ENCODE measurements around the gene NR4A1.

Gene NR4A1

GRCh38 chr12:52050758-52051541 lies at the start of gene NR4A1:
Gene NR4A1 (plus strand): TSS chr12:52051442. CDS start chr12:52054329, 2,887 bp downstream.
- no peaks in the 10 kb centered on the region for H3K36me3 ChIP-seq
- H3K9me3 ChIP-seq, result no peaks in the 10 kb centered on the region
- peak; percentile 11 for TF ChIP-seq CTCF (IDR thresholded peaks at IDR 0.05)
- H3K4me1 ChIP-seq (ENCODE audit: control insufficient read depth in 1 of 2, insufficient read depth in 1 of 2, low read depth in 1 of 2, low read length in 1 of 2), result peaks cover 12 to 23% of the 10 kb centered on the region in 2 experiments
- no peak within 1 kb of the TSS for H3K27ac ChIP-seq
- peak within 1 kb of the TSS; percentile 44 to 60 for H3K4me3 ChIP-seq (ENCODE audit: low read depth in 1 of 2, low read length in 1 of 2)
- H3K27me3 ChIP-seq, result peaks cover 62% of the 10 kb centered on the region

- Histone ChIP-seq H3K4me1 (ENCODE audit: control insufficient read depth in 1 of 2, insufficient read depth in 1 of 2, low read depth in 1 of 2, low read length in 1 of 2) (peaks cover 24 to 30% of the 10 kb centered on the region in 2 experiments), H3K9me3 (no peaks in the 10 kb centered on the region), H3K36me3 (peaks cover 11% of the 10 kb centered on the region), H3K4me3 (ENCODE audit: low read depth in 1 of 2, low read length in 1 of 2) (no peak overlapping the region), H3K27me3 (peaks cover 48% of the 10 kb centered on the region), H3K27ac (no peak overlapping the region)
- no peak for TF ChIP-seq CTCF (IDR thresholded peaks at IDR 0.05)
Measured at GRCh38 chr12:52003016-52003550, 48.2 kb upstream of the NR4A1 start.

- TF ChIP-seq CTCF (IDR thresholded peaks at IDR 0.05), result no peak
Measured at GRCh38 chr12:52003591-52003990, 47.7 kb upstream of the NR4A1 start.

GRCh38 chr12:52004042-52004648 lies 47.1 kb upstream of the NR4A1 start:
- TF ChIP-seq CTCF (IDR thresholded peaks at IDR 0.05), result no peak
- peaks cover 59% of the 10 kb centered on the region for H3K27me3 ChIP-seq
- peaks cover 24 to 30% of the 10 kb centered on the region in 2 experiments for H3K4me1 ChIP-seq (ENCODE audit: control insufficient read depth in 1 of 2, insufficient read depth in 1 of 2, low read depth in 1 of 2, low read length in 1 of 2)
- H3K4me3 ChIP-seq (ENCODE audit: low read depth in 1 of 2, low read length in 1 of 2), result no peak overlapping the region
- peaks cover 8% of the 10 kb centered on the region for H3K36me3 ChIP-seq
- H3K9me3 ChIP-seq, result no peaks in the 10 kb centered on the region
- H3K27ac ChIP-seq, result no peak overlapping the region

More at GRCh38 chr12:52003591-52003990, 47.7 kb upstream of the NR4A1 start:
- no peak overlapping the region for H3K27ac ChIP-seq
- no peak overlapping the region for H3K4me3 ChIP-seq (ENCODE audit: low read depth in 1 of 2, low read length in 1 of 2)
- H3K36me3 ChIP-seq, result peaks cover 8% of the 10 kb centered on the region
- peaks cover 24 to 30% of the 10 kb centered on the region in 2 experiments for H3K4me1 ChIP-seq (ENCODE audit: control insufficient read depth in 1 of 2, insufficient read depth in 1 of 2, low read depth in 1 of 2, low read length in 1 of 2)
- peaks cover 53% of the 10 kb centered on the region for H3K27me3 ChIP-seq
- H3K9me3 ChIP-seq, result no peaks in the 10 kb centered on the region

GRCh38 chr12:52005218-52005902 lies 45.9 kb upstream of the NR4A1 start:
- Histone ChIP-seq H3K27me3 (peaks cover 71% of the 10 kb centered on the region), H3K4me1 (ENCODE audit: control insufficient read depth in 1 of 2, insufficient read depth in 1 of 2, low read depth in 1 of 2, low read length in 1 of 2) (peaks cover 24 to 30% of the 10 kb centered on the region in 2 experiments), H3K27ac (no peak overlapping the region), H3K36me3 (no peaks in the 10 kb centered on the region), H3K9me3 (no peaks in the 10 kb centered on the region), H3K4me3 (ENCODE audit: low read depth in 1 of 2, low read length in 1 of 2) (peak overlapping the region; percentile 46 to 63)
- no peak for TF ChIP-seq CTCF (IDR thresholded peaks at IDR 0.05)

Data from neutrophil (primary cell).